HepG2 (cell line): Measurements from ENCODE around the gene SLCO2A1.

Source experiments
- ELF1 ChIP-seq: sonication (generic); formaldehyde crosslinking; IDR thresholded peaks from 2 replicates; pipeline ENCODE4 v1.4.0; 2020; ENCODE audit warnings: missing genetic modification reagents
- HOXA5 ChIP-seq: sonication (generic); formaldehyde crosslinking; IDR thresholded peaks from 2 replicates; pipeline ENCODE4 v1.4.0; 2020; ENCODE audit warnings: missing genetic modification reagents
- POLR2AphosphoS5 ChIP-seq: IDR thresholded peaks from 2 replicates; pipeline ENCODE4 v1.6.1; 2012; ENCODE audit warnings: low read depth, low read length
- TFAP4 ChIP-seq: sonication (generic); IDR thresholded peaks from 2 replicates; pipeline ENCODE4 v1.6.1; 2016; ENCODE audit warnings: low read depth, borderline replicate concordance
- TGIF2 ChIP-seq: IDR thresholded peaks from 2 replicates; pipeline ENCODE4 v1.6.1; 2016; ENCODE audit warnings: control low read depth, missing compliant biosample characterization
- USF2 ChIP-seq, 2 experiments: sonication (generic) in 1 of 2; formaldehyde crosslinking in 1 of 2; IDR thresholded peaks; 2 replicates each; pipeline versions ENCODE4 v1.5.1 to v1.6.1; 2011 to 2020; ENCODE audit warnings: borderline replicate concordance in 1 of 2, low read depth in 1 of 2, low read length in 1 of 2, mild to moderate bottlenecking in 1 of 2, missing genetic modification reagents in 1 of 2, moderate library complexity in 1 of 2

GRCh38 chr3:134030379-134031347 is 938 bp upstream of the SLCO2A1 start:
- TF ChIP-seq ELF1 = no peak
- no peak for TF ChIP-seq POLR2AphosphoS5
- no peak for TF ChIP-seq USF2 (IDR thresholded peaks at IDR 0.05; ENCODE audit: low read depth, low read length)
- no peak for TF ChIP-seq USF2 (CRISPR knock-in tag; IDR thresholded peaks at IDR 0.05; ENCODE audit: borderline replicate concordance)
- TF ChIP-seq TFAP4 = no peak
- no peak for TF ChIP-seq TGIF2
- TF ChIP-seq HOXA5 (CRISPR knock-in tag) = no peak
